ENCODE measurements around the gene BRS3. TPM values are rescaled to one million over a fixed set of nuclear protein-coding genes. Genes with fewer than 3 reads are reported as not detected.

The BRS3 gene
- total and polyA plus RNA-seq, 2 donors (not counting 1 experiment from before 2014, with no cell fraction given) = not detected

GRCh38 chrX:136473663-136474062 lies 14.1 kb upstream of the BRS3 start:
- intact Hi-C loops (cut with micrococcal nuclease) = no loop called here

GRCh38 chrX:136475236-136475635 lies 12.5 kb upstream of the BRS3 start:
- intact Hi-C loops (cut with micrococcal nuclease) = no loop called here
- no peak overlapping the region for H3K27ac ChIP-seq (ENCODE audit: low read length in 2 of 2)
- DNase-seq (no peak), ATAC-seq (ENCODE audit: low read depth) (no peak)
- Mint-ChIP-seq H3K27ac (no peak overlapping the region), H3K4me3 (no peak overlapping the region), H3K4me1 (no peaks in the 10 kb centered on the region), H3K27me3 (peaks cover 3% of the 10 kb centered on the region), H3K9me3 (ENCODE audit: insufficient read depth) (no peaks in the 10 kb centered on the region)
- ChIA-PET CTCF (no interaction called here), POLR2A (no interaction called here)
- no peaks in the 10 kb centered on the region for H3K9me3 ChIP-seq (ENCODE audit: control extremely low read depth in 1 of 3, control insufficient read depth in 2 of 3, insufficient read depth in 1 of 3, low read length in 2 of 3)
- WGBS (ENCODE audit: insufficient coverage) = no CpG with 5 or more reads among the region's 3 CpGs
- no peak overlapping the region for H3K4me2 ChIP-seq (replicated peaks; ENCODE audit: low read depth, low read length, poor library complexity, severe bottlenecking)
- H3K4me1 ChIP-seq (ENCODE audit: control insufficient read depth in 2 of 2, insufficient read depth in 2 of 2, low read length in 2 of 2) = no peaks in the 10 kb centered on the region
- no peaks in the 10 kb centered on the region for H3K27me3 ChIP-seq (replicated peaks in 1 of 4; ENCODE audit: control extremely low read depth in 1 of 4, control insufficient read depth in 3 of 4, insufficient read depth in 4 of 4, low read length in 3 of 4)
- H3K79me2 ChIP-seq (ENCODE audit: control insufficient read depth, insufficient read depth, low read length) = no peaks in the 10 kb centered on the region
- no peak overlapping the region for H3K4me3 ChIP-seq (ENCODE audit: control extremely low read depth in 1 of 5, extremely low read depth in 1 of 5, insufficient read depth in 1 of 5, low read depth in 2 of 5, low read length in 4 of 5)
- no peak for TF ChIP-seq CTCF (IDR thresholded peaks at IDR 0.05)
- no peak for TF ChIP-seq EZH2 (IDR thresholded peaks at IDR 0.05; ENCODE audit: borderline replicate concordance, insufficient read depth, low read depth, low read length, poor library complexity, severe bottlenecking)
- H3K36me3 ChIP-seq (replicated peaks in 1 of 2; ENCODE audit: control extremely low read depth in 1 of 2, control insufficient read depth in 1 of 2, extremely low read depth in 1 of 2, insufficient read depth in 2 of 2, low read length in 1 of 2) = no peaks in the 10 kb centered on the region
- H3K9ac ChIP-seq (ENCODE audit: low read length) = no peak overlapping the region
- H2AFZ ChIP-seq (ENCODE audit: insufficient read depth, low read depth, low read length, poor library complexity, severe bottlenecking) = no peak overlapping the region
- no peaks in the 10 kb centered on the region for H4K20me1 ChIP-seq (ENCODE audit: control insufficient read depth, insufficient read depth, low read length, poor library complexity, severe bottlenecking)

More at GRCh38 chrX:136473663-136474062, 14.1 kb upstream of the BRS3 start:
- no peak overlapping the region for H3K4me3 ChIP-seq (ENCODE audit: control extremely low read depth in 1 of 5, extremely low read depth in 1 of 5, insufficient read depth in 1 of 5, low read depth in 2 of 5, low read length in 4 of 5)
- ATAC-seq (ENCODE audit: low read depth) = no peak
- no peaks in the 10 kb centered on the region for H3K9me3 Mint-ChIP-seq (ENCODE audit: insufficient read depth)
- no peaks in the 10 kb centered on the region for H4K20me1 ChIP-seq (ENCODE audit: control insufficient read depth, insufficient read depth, low read length, poor library complexity, severe bottlenecking)
- H3K4me1 Mint-ChIP-seq = no peaks in the 10 kb centered on the region
- no peaks in the 10 kb centered on the region for H3K4me1 ChIP-seq (ENCODE audit: control insufficient read depth in 2 of 2, insufficient read depth in 2 of 2, low read length in 2 of 2)
- no peak overlapping the region for H3K4me3 Mint-ChIP-seq
- no peak overlapping the region for H3K27ac ChIP-seq (ENCODE audit: low read length in 2 of 2)
- no peaks in the 10 kb centered on the region for H3K79me2 ChIP-seq (ENCODE audit: control insufficient read depth, insufficient read depth, low read length)
- 20% methylated on average over 1 of the region's 4 CpGs for WGBS (ENCODE audit: insufficient coverage)
- ChIA-PET CTCF (no interaction called here), POLR2A (no interaction called here)
- no peak for DNase-seq
- no peak overlapping the region for H3K4me2 ChIP-seq (replicated peaks; ENCODE audit: low read depth, low read length, poor library complexity, severe bottlenecking)
- peaks cover 3% of the 10 kb centered on the region for H3K27me3 Mint-ChIP-seq
- no peaks in the 10 kb centered on the region for H3K9me3 ChIP-seq (ENCODE audit: control extremely low read depth in 1 of 3, control insufficient read depth in 2 of 3, insufficient read depth in 1 of 3, low read length in 2 of 3)
- no peak overlapping the region for H3K27ac Mint-ChIP-seq
- H2AFZ ChIP-seq (ENCODE audit: insufficient read depth, low read depth, low read length, poor library complexity, severe bottlenecking) = no peak overlapping the region
- TF ChIP-seq CTCF (IDR thresholded peaks at IDR 0.05) (no peak), EZH2 (IDR thresholded peaks at IDR 0.05; ENCODE audit: borderline replicate concordance, insufficient read depth, low read depth, low read length, poor library complexity, severe bottlenecking) (no peak)
- no peaks in the 10 kb centered on the region for H3K36me3 ChIP-seq (replicated peaks in 1 of 2; ENCODE audit: control extremely low read depth in 1 of 2, control insufficient read depth in 1 of 2, extremely low read depth in 1 of 2, insufficient read depth in 2 of 2, low read length in 1 of 2)
- H3K9ac ChIP-seq (ENCODE audit: low read length) = no peak overlapping the region
- H3K27me3 ChIP-seq (replicated peaks in 1 of 4; ENCODE audit: control extremely low read depth in 1 of 4, control insufficient read depth in 3 of 4, insufficient read depth in 4 of 4, low read length in 3 of 4) = no peaks in the 10 kb centered on the region

All from B cell (primary cell).